HEK293 (cell line): ENCODE results near the gene HDAC11.

Experiments used
- GLI4 ChIP-seq: fragments of 450-650 bp; formaldehyde crosslinking; IDR thresholded peaks from 2 replicates; pipeline ENCODE4 v1.5.1; 2016; ENCODE audit warnings: missing biosample characterization, missing genetic modification characterization
- OVOL3 ChIP-seq: fragments of 450-650 bp; formaldehyde crosslinking; IDR thresholded peaks from 2 replicates; pipeline ENCODE4 v1.5.1; 2016; ENCODE audit warnings: missing biosample characterization, missing genetic modification characterization
- REPIN1 ChIP-seq: fragments of 450-650 bp; formaldehyde crosslinking; IDR thresholded peaks from 2 replicates; pipeline ENCODE4 v1.5.1; 2017; ENCODE audit warnings: missing biosample characterization, missing genetic modification characterization, low read depth
- ZBTB8A ChIP-seq: fragments of 450-650 bp; formaldehyde crosslinking; IDR thresholded peaks from 2 replicates; pipeline ENCODE4 v1.5.1; 2016; ENCODE audit warnings: missing biosample characterization, missing genetic modification characterization
- ZNF114 ChIP-seq: fragments of 450-650 bp; formaldehyde crosslinking; IDR thresholded peaks from 2 replicates; pipeline ENCODE4 v1.5.0; 2017; ENCODE audit warnings: missing biosample characterization, missing genetic modification characterization
- ZNF157 ChIP-seq: fragments of 450-650 bp; formaldehyde crosslinking; IDR thresholded peaks from 2 replicates; pipeline ENCODE4 v1.5.1; 2016; ENCODE audit warnings: missing biosample characterization, missing genetic modification characterization
- ZNF555 ChIP-seq: fragments of 450-650 bp; formaldehyde crosslinking; conservative IDR thresholded peaks from 2 replicates; pipeline ENCODE4 v1.5.1; 2017; ENCODE audit warnings: missing biosample characterization, mild to moderate bottlenecking, missing genetic modification characterization, inconsistent platforms
- ZNF660 ChIP-seq: fragments of 450-650 bp; IDR thresholded peaks from 2 replicates; pipeline ENCODE4 v1.5.1; 2018; ENCODE audit warnings: missing biosample characterization, mild to moderate bottlenecking, missing genetic modification characterization
- TF ChIP-seq, protein P1 (sequence below): fragments of 450-650 bp; formaldehyde crosslinking; IDR thresholded peaks from 2 replicates; pipeline ENCODE4 v1.5.1; 2016; ENCODE audit warnings: missing biosample characterization, missing genetic modification characterization

DNA sequence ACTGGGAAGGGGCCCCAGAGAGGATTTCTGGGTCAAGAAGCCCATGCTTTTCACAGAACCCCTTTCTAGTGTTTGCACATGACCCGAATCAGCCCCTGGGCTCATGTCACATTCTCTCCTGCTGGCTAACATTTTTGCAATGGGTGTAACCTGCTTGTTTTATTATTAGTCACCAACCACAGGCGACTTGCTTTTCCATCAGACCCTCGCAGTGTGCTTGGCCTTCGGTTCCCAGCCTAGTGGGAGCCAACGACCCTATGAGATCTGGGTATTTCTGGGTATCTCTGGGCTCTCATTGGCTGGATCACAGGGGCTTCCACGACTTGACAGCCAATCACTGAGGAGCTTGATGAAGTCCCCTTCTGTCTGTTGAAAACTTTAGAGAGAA is 57.8 kb downstream of the HDAC11 start:
- TF ChIP-seq REPIN1 (tag by site-specific recombination) = no peak
- TF ChIP-seq, protein P1, sequence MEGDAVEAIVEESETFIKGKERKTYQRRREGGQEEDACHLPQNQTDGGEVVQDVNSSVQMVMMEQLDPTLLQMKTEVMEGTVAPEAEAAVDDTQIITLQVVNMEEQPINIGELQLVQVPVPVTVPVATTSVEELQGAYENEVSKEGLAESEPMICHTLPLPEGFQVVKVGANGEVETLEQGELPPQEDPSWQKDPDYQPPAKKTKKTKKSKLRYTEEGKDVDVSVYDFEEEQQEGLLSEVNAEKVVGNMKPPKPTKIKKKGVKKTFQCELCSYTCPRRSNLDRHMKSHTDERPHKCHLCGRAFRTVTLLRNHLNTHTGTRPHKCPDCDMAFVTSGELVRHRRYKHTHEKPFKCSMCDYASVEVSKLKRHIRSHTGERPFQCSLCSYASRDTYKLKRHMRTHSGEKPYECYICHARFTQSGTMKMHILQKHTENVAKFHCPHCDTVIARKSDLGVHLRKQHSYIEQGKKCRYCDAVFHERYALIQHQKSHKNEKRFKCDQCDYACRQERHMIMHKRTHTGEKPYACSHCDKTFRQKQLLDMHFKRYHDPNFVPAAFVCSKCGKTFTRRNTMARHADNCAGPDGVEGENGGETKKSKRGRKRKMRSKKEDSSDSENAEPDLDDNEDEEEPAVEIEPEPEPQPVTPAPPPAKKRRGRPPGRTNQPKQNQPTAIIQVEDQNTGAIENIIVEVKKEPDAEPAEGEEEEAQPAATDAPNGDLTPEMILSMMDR (tag by site-specific recombination) = no peak
- no peak for TF ChIP-seq OVOL3
- TF ChIP-seq ZBTB8A (tag by site-specific recombination) = no peak
- no peak for TF ChIP-seq ZNF555 (tag by site-specific recombination)
- no peak for TF ChIP-seq GLI4 (tag by site-specific recombination)
- no peak for TF ChIP-seq ZNF157 (tag by site-specific recombination)
- TF ChIP-seq ZNF114 (tag by site-specific recombination) = no peak
- no peak for TF ChIP-seq ZNF660 (tag by site-specific recombination)
